HG03095 (cell line): ENCODE measurements around the gene SNX18.

Experiments
- ATAC-seq: cut with Tn5 transposase; IDR thresholded peaks from one replicate; pipeline ENCODE4 v1.9.1; 2021; ENCODE audit warnings: moderate library complexity; ENCODE audit not compliant: unreplicated experiment

Gene SNX18

GRCh38 chr5:54540286-54540685, 22.7 kb downstream of the SNX18 start:
- ATAC-seq: no peak

GRCh38 chr5:54541823-54542783, 24.5 kb downstream of the SNX18 start:
- no peak for ATAC-seq

- ATAC-seq: no peak
Observed at GRCh38 chr5:54544044-54544443, 26.5 kb downstream of the SNX18 start.

- ATAC-seq: no peak
Observed at GRCh38 chr5:54545796-54546195, 28.2 kb downstream of the SNX18 start.

GRCh38 chr5:54547711-54548250, 30.2 kb downstream of the SNX18 start:
- ATAC-seq: no peak

- ATAC-seq: no peak
Observed at GRCh38 chr5:54548565-54548964, 31.0 kb downstream of the SNX18 start.

GRCh38 chr5:54551292-54551691, 33.7 kb downstream of the SNX18 start:
- ATAC-seq: no peak

- ATAC-seq: no peak
Observed at GRCh38 chr5:54551926-54552325, 34.4 kb downstream of the SNX18 start.

GRCh38 chr5:54552446-54552845, 34.9 kb downstream of the SNX18 start:
- no peak for ATAC-seq

- no peak for ATAC-seq
Observed at GRCh38 chr5:54553659-54554207, 36.2 kb downstream of the SNX18 start.

- no peak for ATAC-seq
Observed at GRCh38 chr5:54556141-54556540, 38.6 kb downstream of the SNX18 start.

GRCh38 chr5:54558362-54558761, 40.8 kb downstream of the SNX18 start:
- no peak for ATAC-seq

GRCh38 chr5:54561651-54562050, 44.1 kb downstream of the SNX18 start:
- ATAC-seq: no peak

- ATAC-seq: no peak
Observed at GRCh38 chr5:54563083-54563761, 45.7 kb downstream of the SNX18 start.

- no peak for ATAC-seq
Observed at GRCh38 chr5:54567996-54568395, 50.4 kb downstream of the SNX18 start.

GRCh38 chr5:54570916-54571315, 53.4 kb downstream of the SNX18 start:
- no peak for ATAC-seq

- ATAC-seq: no peak
Observed at GRCh38 chr5:54571462-54571861, 53.9 kb downstream of the SNX18 start.

- no peak for ATAC-seq
Observed at GRCh38 chr5:54573812-54574489, 56.4 kb downstream of the SNX18 start.

GRCh38 chr5:54577528-54577927, 60.0 kb downstream of the SNX18 start:
- no peak for ATAC-seq

- no peak for ATAC-seq
Observed at GRCh38 chr5:54577937-54578653, 60.5 kb downstream of the SNX18 start.
